ENCODE data around the gene RWDD3. TPM values are rescaled to one million over a fixed set of nuclear protein-coding genes. Genes with fewer than 3 reads are reported as not detected.

RWDD3 gene
- total and polyA plus RNA-seq, 2 of the 4 experiments (the other 2 are of a cell fraction), result 10.4 to 13.6 TPM

DNA sequence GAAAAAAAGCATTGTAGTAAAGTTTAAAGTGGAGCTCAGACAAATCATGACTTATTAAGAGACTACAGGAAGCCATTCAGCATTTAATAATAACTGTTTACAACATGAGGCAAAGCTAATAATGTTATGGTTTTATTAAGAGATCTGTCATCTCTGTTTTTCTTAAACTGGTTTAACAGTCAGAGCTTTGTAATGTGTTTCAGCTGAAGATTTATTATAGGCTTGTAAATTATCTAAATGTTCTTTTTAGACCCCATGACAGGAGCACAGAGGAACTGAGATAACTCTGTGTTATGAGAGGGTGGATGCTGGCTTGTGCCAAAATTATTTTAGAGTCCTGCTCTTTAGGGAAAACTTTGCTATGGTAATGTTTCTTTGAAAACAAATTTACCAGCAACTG lies 38.0 kb upstream of the RWDD3 start:
- Histone ChIP-seq H3K14ac (replicated peaks; ENCODE audit: low read depth, low read length) (no peak overlapping the region), H4K8ac (ENCODE audit: low read depth in 2 of 2, low read length in 2 of 2) (no peak overlapping the region), H3K18ac (ENCODE audit: low read depth, low read length) (no peak overlapping the region), H3K27me3 (ENCODE audit: control insufficient read depth, insufficient read depth, low read length) (no peaks in the 10 kb centered on the region), H3K79me1 (ENCODE audit: low read depth in 1 of 2, low read length in 2 of 2) (no peaks in the 10 kb centered on the region), H3K4me1 (ENCODE audit: control insufficient read depth, insufficient read depth, low read length) (no peaks in the 10 kb centered on the region; the same call in 1 of the 2 replicates), H2BK120ac (ENCODE audit: low read depth, low read length) (no peak overlapping the region), H4K5ac (ENCODE audit: low read depth, low read length) (no peak overlapping the region), H3K4ac (ENCODE audit: low read depth, low read length) (no peak overlapping the region), H4K20me1 (ENCODE audit: insufficient read depth, low read length) (no peaks in the 10 kb centered on the region), H3K9me3 (ENCODE audit: control insufficient read depth, insufficient read depth, low read length) (no peaks in the 10 kb centered on the region), H3K23ac (ENCODE audit: low read depth, low read length) (no peak overlapping the region), H4K91ac (ENCODE audit: insufficient read depth, low read depth, low read length) (no peak overlapping the region), H3K56ac (ENCODE audit: extremely low read depth, insufficient read depth, low read length) (no peak overlapping the region), H3K9me1 (ENCODE audit: insufficient read depth, low read length) (no peaks in the 10 kb centered on the region), H2BK5ac (ENCODE audit: low read depth, low read length, poor library complexity, severe bottlenecking) (no peak overlapping the region), H3K36me3 (ENCODE audit: control insufficient read depth, insufficient read depth, low read length) (no peaks in the 10 kb centered on the region), H3K4me2 (ENCODE audit: low read depth, low read length) (no peak overlapping the region), H2BK15ac (ENCODE audit: low read depth, low read length) (no peak overlapping the region), H2AK9ac (replicated peaks; ENCODE audit: low read depth, low read length, poor library complexity) (no peak overlapping the region), H2AFZ (replicated peaks; ENCODE audit: low read length, poor library complexity) (no peak overlapping the region), H3K27ac (ENCODE audit: insufficient read depth, low read length) (no peak overlapping the region), H2BK20ac (ENCODE audit: low read depth, low read length) (no peak overlapping the region), H3K4me3 (ENCODE audit: insufficient read depth, low read depth, low read length) (no peak overlapping the region), H2AK5ac (ENCODE audit: low read depth, low read length) (no peak overlapping the region), H3K9ac (ENCODE audit: low read depth, low read length) (no peak overlapping the region)
- POLR2A ChIA-PET (ENCODE audit: unreplicated experiment), result interaction anchor here (0.5 kb wide), 1 partner anchor 1040 kb away, joined by 3 read pairs; no protein-coding TSS in a partner anchor
- ATAC-seq (ENCODE audit: low read depth) (no peak), DNase-seq (no peak)
- in situ Hi-C loops (cut with MboI; ENCODE audit: low sequenced_read_pairs), result no loop called here
- BruUV-seq (replicated peaks), result no TSS peak
- intact Hi-C loops (cut with micrococcal nuclease), result no loop called here
- CTCF ChIA-PET, result interaction anchor here (1.1 kb wide), 1 partner anchor 11 kb away, joined by 3 read pairs; no protein-coding TSS in a partner anchor
- TF ChIP-seq CEBPB (IDR thresholded peaks at IDR 0.05; ENCODE audit: low read depth, low read length), result no peak
- dilution Hi-C loops (cut with HindIII; ENCODE audit: low sequenced_read_pairs, unreplicated experiment), result no loop called here
